Testis (tissue), 2 donors: ENCODE data around the gene DISC1.

Experiments used
- POLR2A ChIP-seq: fragments of 450-650 bp; IDR thresholded peaks from one replicate; pipeline ENCODE4 v1.6.1; 2017; ENCODE audit warnings: antibody characterized with exemption, mild to moderate bottlenecking, moderate library complexity
- TF ChIP-seq, protein P1 (sequence below), 3 experiments: fragments of 450-650 bp in 2 of 3; fragments of 200-600 bp in 1 of 3; sonication (generic) in 1 of 3; IDR thresholded peaks; one replicate each; pipeline ENCODE4 v1.5.1; 2016 to 2019; ENCODE audit warnings: antibody characterized with exemption in 3 of 3, mild to moderate bottlenecking in 2 of 3, moderate library complexity in 1 of 3

DNA sequence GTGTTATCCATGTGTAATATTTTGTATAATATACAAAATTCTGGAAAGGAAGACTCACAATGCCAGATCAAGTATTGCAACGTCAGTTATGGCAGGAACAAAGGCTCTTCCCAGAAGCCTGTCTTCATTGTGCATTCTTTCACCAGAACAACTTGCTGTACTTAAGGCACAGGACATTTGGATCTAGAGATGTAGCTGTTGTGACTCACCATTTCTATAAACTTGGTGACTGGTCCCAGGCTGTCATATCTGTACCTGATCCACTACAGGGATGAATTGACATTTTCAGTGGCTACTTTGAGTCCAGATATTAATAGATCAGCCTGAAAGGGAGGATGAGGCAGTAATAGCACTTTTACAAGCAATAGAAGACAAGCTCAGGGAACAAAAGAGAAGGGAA is 299.8 kb downstream of the DISC1 start:
- TF ChIP-seq, protein P1, sequence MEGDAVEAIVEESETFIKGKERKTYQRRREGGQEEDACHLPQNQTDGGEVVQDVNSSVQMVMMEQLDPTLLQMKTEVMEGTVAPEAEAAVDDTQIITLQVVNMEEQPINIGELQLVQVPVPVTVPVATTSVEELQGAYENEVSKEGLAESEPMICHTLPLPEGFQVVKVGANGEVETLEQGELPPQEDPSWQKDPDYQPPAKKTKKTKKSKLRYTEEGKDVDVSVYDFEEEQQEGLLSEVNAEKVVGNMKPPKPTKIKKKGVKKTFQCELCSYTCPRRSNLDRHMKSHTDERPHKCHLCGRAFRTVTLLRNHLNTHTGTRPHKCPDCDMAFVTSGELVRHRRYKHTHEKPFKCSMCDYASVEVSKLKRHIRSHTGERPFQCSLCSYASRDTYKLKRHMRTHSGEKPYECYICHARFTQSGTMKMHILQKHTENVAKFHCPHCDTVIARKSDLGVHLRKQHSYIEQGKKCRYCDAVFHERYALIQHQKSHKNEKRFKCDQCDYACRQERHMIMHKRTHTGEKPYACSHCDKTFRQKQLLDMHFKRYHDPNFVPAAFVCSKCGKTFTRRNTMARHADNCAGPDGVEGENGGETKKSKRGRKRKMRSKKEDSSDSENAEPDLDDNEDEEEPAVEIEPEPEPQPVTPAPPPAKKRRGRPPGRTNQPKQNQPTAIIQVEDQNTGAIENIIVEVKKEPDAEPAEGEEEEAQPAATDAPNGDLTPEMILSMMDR (IDR thresholded peaks at IDR 0.05): no peak
- no peak for TF ChIP-seq POLR2A
